Ishikawa (cell line): ENCODE data around the gene ACADL.

Experiments
- CEBPB ChIP-seq: IDR thresholded peaks from 2 replicates; pipeline ENCODE4 v1.6.1; 2012
- EGR1 ChIP-seq: IDR thresholded peaks from 2 replicates; pipeline ENCODE4 v1.6.1; 2012
- EP300 ChIP-seq: IDR thresholded peaks from 2 replicates; pipeline ENCODE4 v1.6.1; 2012; ENCODE audit warnings: borderline replicate concordance
- FOXM1 ChIP-seq: IDR thresholded peaks from 2 replicates; pipeline ENCODE4 v1.6.1; 2012; ENCODE audit warnings: low read depth, borderline replicate concordance
- NFIC ChIP-seq: IDR thresholded peaks from 2 replicates; pipeline ENCODE4 v1.6.1; 2012
- RAD21 ChIP-seq: IDR thresholded peaks from 2 replicates; pipeline ENCODE4 v1.6.1; 2012; ENCODE audit warnings: low read depth
- TAF1 ChIP-seq: IDR thresholded peaks from 2 replicates; pipeline ENCODE4 v1.6.1; 2012; ENCODE audit warnings: low read depth, mild to moderate bottlenecking
- TCF12 ChIP-seq: IDR thresholded peaks from 2 replicates; pipeline ENCODE4 v1.6.1; 2012; ENCODE audit warnings: low read depth
- TEAD4 ChIP-seq: IDR thresholded peaks from 2 replicates; pipeline ENCODE4 v1.6.1; 2012
- YY1 ChIP-seq: IDR thresholded peaks from 2 replicates; pipeline ENCODE4 v1.6.1; 2012; ENCODE audit warnings: low read depth
- ZBTB7A ChIP-seq: IDR thresholded peaks from 2 replicates; pipeline ENCODE4 v1.6.1; 2012; ENCODE audit warnings: low read depth
- TF ChIP-seq, protein P1 (sequence below): IDR thresholded peaks from 2 replicates; pipeline ENCODE4 v1.6.1; 2012
- TF ChIP-seq, protein P2 (sequence below): IDR thresholded peaks from 2 replicates; pipeline ENCODE4 v1.6.1; 2012; ENCODE audit warnings: low read depth, mild to moderate bottlenecking
- TF ChIP-seq, protein P3 (sequence below): IDR thresholded peaks from 2 replicates; pipeline ENCODE4 v1.6.1; 2012

DNA sequence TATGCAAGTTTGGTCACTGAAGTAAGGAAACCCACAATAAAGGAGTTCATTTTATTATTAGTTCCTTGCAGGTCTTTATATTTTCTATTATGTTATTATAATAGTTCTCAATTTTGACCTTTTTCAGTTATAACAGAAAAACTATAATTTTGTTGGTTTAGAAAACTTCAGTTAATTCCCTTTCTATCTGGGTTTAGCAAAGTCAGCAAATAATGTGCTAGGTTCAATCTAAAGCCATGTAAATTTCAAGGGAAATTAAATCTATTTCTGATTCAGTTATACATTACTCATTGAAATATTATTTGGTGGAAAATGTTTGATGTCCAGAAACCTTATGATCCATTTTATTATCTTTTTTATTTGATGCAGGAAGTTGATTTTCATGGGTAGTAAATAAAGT, 46.1 kb upstream of the ACADL start:
- TF ChIP-seq RAD21 (no peak), ZBTB7A (no peak), TAF1 (no peak), EP300 (no peak), FOXM1 (no peak), TEAD4 (no peak), YY1 (no peak), NFIC (no peak), TCF12 (no peak), EGR1 (no peak), CEBPB (no peak)
- TF ChIP-seq, protein P1, sequence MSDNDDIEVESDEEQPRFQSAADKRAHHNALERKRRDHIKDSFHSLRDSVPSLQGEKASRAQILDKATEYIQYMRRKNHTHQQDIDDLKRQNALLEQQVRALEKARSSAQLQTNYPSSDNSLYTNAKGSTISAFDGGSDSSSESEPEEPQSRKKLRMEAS, result no peak
- TF ChIP-seq, protein P2, sequence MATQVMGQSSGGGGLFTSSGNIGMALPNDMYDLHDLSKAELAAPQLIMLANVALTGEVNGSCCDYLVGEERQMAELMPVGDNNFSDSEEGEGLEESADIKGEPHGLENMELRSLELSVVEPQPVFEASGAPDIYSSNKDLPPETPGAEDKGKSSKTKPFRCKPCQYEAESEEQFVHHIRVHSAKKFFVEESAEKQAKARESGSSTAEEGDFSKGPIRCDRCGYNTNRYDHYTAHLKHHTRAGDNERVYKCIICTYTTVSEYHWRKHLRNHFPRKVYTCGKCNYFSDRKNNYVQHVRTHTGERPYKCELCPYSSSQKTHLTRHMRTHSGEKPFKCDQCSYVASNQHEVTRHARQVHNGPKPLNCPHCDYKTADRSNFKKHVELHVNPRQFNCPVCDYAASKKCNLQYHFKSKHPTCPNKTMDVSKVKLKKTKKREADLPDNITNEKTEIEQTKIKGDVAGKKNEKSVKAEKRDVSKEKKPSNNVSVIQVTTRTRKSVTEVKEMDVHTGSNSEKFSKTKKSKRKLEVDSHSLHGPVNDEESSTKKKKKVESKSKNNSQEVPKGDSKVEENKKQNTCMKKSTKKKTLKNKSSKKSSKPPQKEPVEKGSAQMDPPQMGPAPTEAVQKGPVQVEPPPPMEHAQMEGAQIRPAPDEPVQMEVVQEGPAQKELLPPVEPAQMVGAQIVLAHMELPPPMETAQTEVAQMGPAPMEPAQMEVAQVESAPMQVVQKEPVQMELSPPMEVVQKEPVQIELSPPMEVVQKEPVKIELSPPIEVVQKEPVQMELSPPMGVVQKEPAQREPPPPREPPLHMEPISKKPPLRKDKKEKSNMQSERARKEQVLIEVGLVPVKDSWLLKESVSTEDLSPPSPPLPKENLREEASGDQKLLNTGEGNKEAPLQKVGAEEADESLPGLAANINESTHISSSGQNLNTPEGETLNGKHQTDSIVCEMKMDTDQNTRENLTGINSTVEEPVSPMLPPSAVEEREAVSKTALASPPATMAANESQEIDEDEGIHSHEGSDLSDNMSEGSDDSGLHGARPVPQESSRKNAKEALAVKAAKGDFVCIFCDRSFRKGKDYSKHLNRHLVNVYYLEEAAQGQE, result no peak
- TF ChIP-seq, protein P3, sequence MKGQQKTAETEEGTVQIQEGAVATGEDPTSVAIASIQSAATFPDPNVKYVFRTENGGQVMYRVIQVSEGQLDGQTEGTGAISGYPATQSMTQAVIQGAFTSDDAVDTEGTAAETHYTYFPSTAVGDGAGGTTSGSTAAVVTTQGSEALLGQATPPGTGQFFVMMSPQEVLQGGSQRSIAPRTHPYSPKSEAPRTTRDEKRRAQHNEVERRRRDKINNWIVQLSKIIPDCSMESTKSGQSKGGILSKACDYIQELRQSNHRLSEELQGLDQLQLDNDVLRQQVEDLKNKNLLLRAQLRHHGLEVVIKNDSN, result no peak
